ENCODE data around the gene SREBF1. TPM values are rescaled to one million over a fixed set of nuclear protein-coding genes. Genes with fewer than 3 reads are reported as not detected.

SREBF1 gene
- total RNA-seq, 1 experiment from 2014 or later: 167 TPM

GRCh38 chr17:17824783-17825614, 11.8 kb downstream of the SREBF1 start:
- no peak overlapping the region for H2AFZ ChIP-seq (ENCODE audit: low read length)
- no peaks in the 10 kb centered on the region for H3F3A ChIP-seq (ENCODE audit: low read length, unreplicated experiment)
- no peak overlapping the region for H3K4me3 ChIP-seq (ENCODE audit: low read length)
- TF ChIP-seq CTCF (conservative IDR thresholded peaks at IDR 0.05; ENCODE audit: low read depth, low read length) (no peak), EZH2phosphoT487 (IDR thresholded peaks at IDR 0.05; ENCODE audit: borderline replicate concordance, low read length) (no peak), EZH2 (IDR thresholded peaks at IDR 0.05; ENCODE audit: low read length, unreplicated experiment) (no peak)
- H3K27me3 ChIP-seq (ENCODE audit: low read length): no peaks in the 10 kb centered on the region
- H3K4me2 ChIP-seq (ENCODE audit: low read length): peak overlapping the region; percentile 66
- peak overlapping the region; percentile 85 for H3K27ac ChIP-seq (ENCODE audit: low read length)
- ChIA-PET CTCF (no interaction called here), POLR2A (ENCODE audit: unreplicated experiment) (no interaction called here)
- peaks cover 6% of the 10 kb centered on the region; the same call in 1 of the 2 replicates for H3K36me3 ChIP-seq (ENCODE audit: low read depth, low read length)
- DNase-seq (no peak), ATAC-seq (no peak)
- peaks cover 39% of the 10 kb centered on the region; the same call in 1 of the 2 replicates for H4K20me1 ChIP-seq (ENCODE audit: low read length)
- H3K9me2 ChIP-seq (replicated peaks; ENCODE audit: low read length): no peaks in the 10 kb centered on the region
- peaks cover 65% of the 10 kb centered on the region for H3K4me1 ChIP-seq (ENCODE audit: insufficient read depth, low read length)
- peak overlapping the region; percentile 67 for H3K9ac ChIP-seq (ENCODE audit: low read length)
- H3K9me3 ChIP-seq (ENCODE audit: low read length): no peaks in the 10 kb centered on the region
- BruUV-seq (replicated peaks): no TSS peak
- H3K79me2 ChIP-seq (ENCODE audit: low read length): peaks cover 95% of the 10 kb centered on the region
- intact Hi-C loops (cut with micrococcal nuclease): no loop called here

GRCh38 chr17:17824119-17824782, 12.5 kb downstream of the SREBF1 start:
- peak overlapping the region; percentile 67 for H3K9ac ChIP-seq (ENCODE audit: low read length)
- ATAC-seq: 0 out of 2 replicates have a peak, but pooled peaks have one; percentile 4
- H3K27ac ChIP-seq (ENCODE audit: low read length): peak overlapping the region; percentile 85
- no peaks in the 10 kb centered on the region for H3F3A ChIP-seq (ENCODE audit: low read length, unreplicated experiment)
- peak overlapping the region; percentile 39; the same call in 1 of the 2 replicates for H3K4me3 ChIP-seq (ENCODE audit: low read length)
- H3K4me2 ChIP-seq (ENCODE audit: low read length): peak overlapping the region; percentile 66
- H3K9me3 ChIP-seq (ENCODE audit: low read length): no peaks in the 10 kb centered on the region
- peaks cover 32% of the 10 kb centered on the region; the same call in 1 of the 2 replicates for H4K20me1 ChIP-seq (ENCODE audit: low read length)
- no peaks in the 10 kb centered on the region for H3K9me2 ChIP-seq (replicated peaks; ENCODE audit: low read length)
- H3K79me2 ChIP-seq (ENCODE audit: low read length): peaks cover 89% of the 10 kb centered on the region
- 0 out of 2 replicates have a peak overlapping the region, but pooled peaks have one; percentile 32 for H2AFZ ChIP-seq (ENCODE audit: low read length)
- ChIA-PET POLR2A (ENCODE audit: unreplicated experiment) (no interaction called here), CTCF (no interaction called here)
- intact Hi-C loops (cut with micrococcal nuclease): no loop called here
- TSS peak; percentile 99 for BruUV-seq (replicated peaks)
- TF ChIP-seq CTCF (conservative IDR thresholded peaks at IDR 0.05; ENCODE audit: low read depth, low read length): no peak
- no peak for TF ChIP-seq EZH2 (IDR thresholded peaks at IDR 0.05; ENCODE audit: low read length, unreplicated experiment)
- TF ChIP-seq EZH2phosphoT487 (IDR thresholded peaks at IDR 0.05; ENCODE audit: borderline replicate concordance, low read length): no peak
- H3K4me1 ChIP-seq (ENCODE audit: insufficient read depth, low read length): peaks cover 72% of the 10 kb centered on the region
- H3K27me3 ChIP-seq (ENCODE audit: low read length): no peaks in the 10 kb centered on the region
- H3K36me3 ChIP-seq (ENCODE audit: low read depth, low read length): peaks cover 8% of the 10 kb centered on the region
- DNase-seq: no peak
